PC-3 (cell line): ENCODE data around the gene PAGE2B.

Experiments
- CTCF ChIP-seq: fragments of 300-600 bp; sonication (generic); conservative IDR thresholded peaks from 2 replicates; pipeline ENCODE4 v1.5.1; 2017; ENCODE audit warnings: antibody characterized with exemption, low read depth, mild to moderate bottlenecking, low read length
- EZH2 ChIP-seq: fragments of 300-600 bp; sonication (generic); IDR thresholded peaks from one replicate; pipeline ENCODE4 v1.6.1; 2017; ENCODE audit warnings: antibody characterized with exemption, mild to moderate bottlenecking, low read length; ENCODE audit not compliant: unreplicated experiment

GRCh38 chrX:55099162-55099561, 24.3 kb downstream of the PAGE2B start:
- TF ChIP-seq EZH2 = no peak
- no peak for TF ChIP-seq CTCF
